ENCODE measurements around the gene DNAJB12.
A peak's percentile ranks its signal among the peaks of the same experiment; 100 is the strongest.
"Not testable (repeated sequence)": the region's sequence is repeated elsewhere in the genome, so short reads cannot be mapped to it uniquely, and the experiment has no call there.

DNAJB12 gene

GRCh38 chr10:72354356-72355213, at the start of gene DNAJB12:
Gene DNAJB12, minus strand, starts transcription at chr10:72354919. Its CDS starts 22 bp downstream, at chr10:72354897.
- peak; percentile 90 to 100 (median 98) for DNase-seq

DNA sequence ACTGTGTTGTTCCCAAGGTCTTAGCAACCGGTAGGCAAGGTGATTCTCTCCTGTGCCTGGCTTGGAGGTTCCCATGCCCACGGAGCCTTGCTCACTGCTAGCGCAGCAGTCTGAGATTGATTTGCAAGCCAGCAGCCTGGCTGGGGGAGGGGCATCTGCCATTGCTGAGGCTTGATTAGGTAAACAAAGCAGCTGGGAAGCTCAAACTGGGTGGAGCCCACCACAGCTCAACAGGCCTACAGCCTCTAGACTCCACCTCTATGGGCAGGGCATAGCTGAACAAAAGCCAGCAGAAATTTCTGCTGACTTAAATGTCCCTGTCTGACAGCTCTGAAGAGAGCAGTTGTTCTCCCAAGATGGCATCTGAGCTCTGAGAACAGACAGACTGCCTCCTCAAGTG, 40.9 kb upstream of the DNAJB12 start:
- not testable (repeated sequence) for DNase-seq

DNA sequence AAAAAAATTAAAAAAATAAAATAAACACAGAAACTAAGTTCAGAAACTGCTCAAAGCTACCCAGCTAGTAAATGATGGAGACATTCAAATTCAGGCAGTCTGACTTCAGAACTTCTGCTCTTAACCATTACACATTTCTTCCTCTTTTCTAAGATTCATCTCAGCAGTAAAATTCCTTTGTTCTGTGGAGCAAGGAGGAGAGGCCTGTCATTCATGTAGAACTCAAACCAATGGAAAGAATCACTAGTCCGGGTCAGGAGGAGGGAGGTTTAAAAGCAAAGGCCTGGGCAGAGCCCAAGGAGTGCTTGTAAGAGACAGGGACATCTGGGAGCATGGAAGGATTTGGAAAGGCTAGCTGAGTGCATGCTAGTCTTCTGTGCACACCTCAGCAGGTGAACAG, 37.9 kb upstream of the DNAJB12 start:
- no peak for DNase-seq

DNA sequence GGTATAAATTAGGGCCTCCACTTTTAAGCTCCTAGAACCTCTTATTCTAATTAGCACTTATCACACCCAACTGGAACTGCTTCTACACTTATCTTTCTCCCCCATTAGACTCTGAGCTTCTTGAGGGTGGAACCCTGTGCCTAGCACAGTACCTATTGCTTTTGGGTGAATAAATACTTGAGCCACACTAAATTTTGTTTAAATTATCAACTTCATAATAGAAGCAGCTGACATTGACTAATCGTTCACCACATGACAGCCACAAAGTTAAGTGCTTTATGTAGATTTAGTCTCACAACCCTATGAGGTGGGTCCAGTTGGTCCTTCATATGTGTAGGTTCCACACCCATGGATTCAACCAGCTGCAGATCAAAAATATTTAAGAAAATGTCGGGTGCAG, 36.0 kb upstream of the DNAJB12 start:
- DNase-seq: no peak

- no peak for DNase-seq
These were observed 35.0 kb upstream of the DNAJB12 start for GRCh38 chr10:72389716-72390115.

DNA sequence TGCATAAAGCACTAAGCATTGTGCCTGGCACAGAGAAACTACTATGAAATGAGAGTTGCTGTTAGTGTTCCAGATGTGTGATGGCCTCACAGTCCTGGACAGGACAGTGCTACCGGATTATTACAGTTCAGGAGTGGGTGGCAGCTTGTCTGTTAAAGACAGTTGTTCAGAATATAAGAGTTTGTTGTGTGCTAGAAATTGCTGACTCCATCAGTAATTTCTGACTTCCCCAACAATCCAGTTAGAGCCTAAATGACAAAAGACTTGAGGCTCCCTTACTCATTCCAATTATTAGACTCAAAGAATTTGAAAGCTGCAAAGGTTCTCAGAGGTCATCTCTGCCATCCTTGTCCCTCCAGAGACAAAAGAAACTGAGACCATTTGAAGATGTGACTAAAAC, 34.3 kb upstream of the DNAJB12 start:
- DNase-seq: no peak

GRCh38 chr10:72388062-72388461, 33.3 kb upstream of the DNAJB12 start:
- DNase-seq: no peak

- DNase-seq: no peak
These were observed 32.3 kb upstream of the DNAJB12 start for GRCh38 chr10:72386916-72387586.

GRCh38 chr10:72385724-72386123, 31.0 kb upstream of the DNAJB12 start:
- DNase-seq: no peak

- DNase-seq: not testable (repeated sequence)
These were observed 30.3 kb upstream of the DNAJB12 start for GRCh38 chr10:72384982-72385381.

GRCh38 chr10:72379776-72380175, 25.1 kb upstream of the DNAJB12 start:
- no peak for DNase-seq

DNA sequence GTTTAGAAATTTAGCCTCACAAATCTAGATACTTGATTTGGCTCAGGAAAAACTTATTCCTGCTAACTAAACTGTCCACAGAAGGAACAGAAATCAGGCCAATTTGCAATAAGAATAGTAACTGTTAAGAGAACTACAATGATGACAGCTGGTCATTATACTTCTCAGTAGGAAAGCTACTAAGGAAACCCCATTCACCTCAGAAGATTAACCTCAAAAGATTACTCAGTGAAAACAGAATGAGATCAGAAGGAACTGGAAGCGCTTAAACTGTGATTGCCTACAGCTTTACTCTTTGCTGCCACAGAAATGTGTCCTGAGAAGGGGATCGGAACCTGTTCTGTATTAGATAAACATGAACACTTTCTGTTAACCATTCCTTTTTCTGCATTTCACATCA, 24.3 kb upstream of the DNAJB12 start:
- no peak for DNase-seq

GRCh38 chr10:72375585-72375984, 20.9 kb upstream of the DNAJB12 start:
- DNase-seq: peak in 8 of 14 donors; percentile 1 to 41 (median 10)

DNA sequence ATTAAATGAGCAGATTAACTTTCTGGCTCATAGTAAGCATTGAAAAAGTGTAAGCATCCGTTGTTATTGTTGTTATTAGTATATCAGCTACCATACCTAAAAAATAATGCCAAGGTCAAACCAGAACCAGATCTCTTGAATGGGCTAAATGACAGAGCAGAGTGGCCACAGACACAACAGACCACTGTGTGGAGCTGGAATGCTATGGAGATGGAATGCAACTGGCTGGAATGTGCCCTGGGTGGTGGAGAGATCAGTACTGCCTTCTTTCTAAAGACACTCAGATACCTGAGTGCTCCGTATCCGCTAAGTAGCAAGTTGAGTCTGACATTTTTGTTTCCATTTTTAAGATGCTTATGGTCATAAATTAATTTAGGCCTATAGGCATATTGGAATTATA, 20.5 kb upstream of the DNAJB12 start:
- DNase-seq: peak in 4 of 14 donors; percentile 6 to 24 (median 14)

GRCh38 chr10:72370201-72370722, 15.5 kb upstream of the DNAJB12 start:
- DNase-seq: no peak

GRCh38 chr10:72367301-72367960, 12.7 kb upstream of the DNAJB12 start:
- peak in 1 of 14 donors; percentile 38 for DNase-seq

- DNase-seq: no peak
These were observed 10.6 kb upstream of the DNAJB12 start for GRCh38 chr10:72365106-72365895.

GRCh38 chr10:72364239-72364777, 9.6 kb upstream of the DNAJB12 start:
- peak in 13 of 14 donors; percentile 9 to 87 (median 60) for DNase-seq

DNA sequence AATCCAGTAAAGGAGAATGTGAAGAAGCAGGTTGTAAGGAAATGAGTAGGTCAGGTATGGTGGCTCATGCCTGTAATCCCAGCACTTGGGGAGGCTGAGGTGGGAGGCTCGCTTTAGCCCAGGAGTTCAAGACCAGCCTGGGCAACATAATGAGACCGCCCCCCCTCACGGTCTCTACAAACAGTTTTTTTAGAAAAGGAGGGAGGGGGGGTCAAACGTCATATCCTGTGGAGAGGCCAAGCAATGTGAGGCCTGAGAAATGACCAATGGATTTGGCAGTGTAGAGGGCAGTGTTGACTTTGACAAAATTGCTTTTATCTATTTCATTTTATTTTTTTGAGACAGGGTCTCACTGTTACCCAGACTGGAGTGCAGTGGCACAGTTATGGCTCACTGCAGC, 2.3 kb upstream of the DNAJB12 start:
- DNase-seq: no peak

DNA sequence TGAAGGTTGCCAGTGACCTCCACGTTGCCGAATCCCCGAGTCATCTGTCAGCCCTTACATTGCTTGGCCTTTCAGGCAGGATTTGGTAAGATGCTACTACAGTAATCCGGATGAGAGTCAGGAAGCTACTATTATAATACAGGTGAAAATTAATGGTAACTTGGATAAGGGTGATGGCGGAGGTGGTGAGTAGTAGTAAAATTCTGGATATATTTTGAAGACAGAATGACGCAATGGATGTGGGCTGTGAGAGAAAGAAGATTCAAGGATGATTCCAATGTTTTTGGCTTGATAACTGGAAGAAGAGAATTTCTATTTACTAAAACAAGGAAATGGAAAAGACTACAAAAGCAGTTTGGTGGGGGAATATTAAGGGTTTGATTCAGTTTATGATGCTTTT, 1.4 kb upstream of the DNAJB12 start:
- DNase-seq: no peak

GRCh38 chr10:72355214-72355555, 466 bp upstream of the DNAJB12 start:
- DNase-seq: no peak

DNA sequence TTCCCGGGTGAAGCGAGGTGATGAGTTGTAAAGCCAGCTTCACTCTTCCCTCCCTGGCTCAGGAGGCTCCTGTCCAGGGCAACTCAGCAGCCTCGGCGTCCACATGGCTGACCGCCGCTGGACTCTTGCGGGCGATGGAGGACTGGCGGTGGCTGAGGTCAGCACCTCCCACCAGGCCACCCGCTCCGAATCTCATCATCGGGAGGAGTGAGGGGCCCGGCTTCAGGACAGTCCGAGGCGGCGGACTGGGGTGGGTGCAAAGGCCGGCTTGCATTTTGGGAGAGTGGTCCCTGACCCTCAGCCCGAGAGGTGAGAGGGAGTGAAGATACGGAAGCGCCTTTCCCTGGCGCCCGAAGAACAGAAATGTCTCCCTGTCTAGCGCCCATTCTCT, 759 bp downstream of the DNAJB12 start:
- peak in 4 of 14 donors; percentile 35 to 76 (median 64) for DNase-seq
